Transverse colon (tissue), 4 donors: ENCODE results near the gene LGALS4. TPM values are rescaled to one million over a fixed set of nuclear protein-coding genes. Genes with fewer than 3 reads are reported as not detected.

Experiments used
- DNase-seq: peaks from one replicate; pipeline ENCODE4 v3.0.0-alpha.2; 2019
- H3K27ac ChIP-seq, 4 donors: fragments of 200-600 bp; sonication (generic); 2 replicates each; pipeline ENCODE4 v1.5.1; 2016 to 2018; ENCODE audit warnings: inconsistent platforms in 4 of 4
- H3K27me3 ChIP-seq: fragments of 200-600 bp; sonication (generic); 2 replicates; pipeline ENCODE4 v1.5.1; 2017; ENCODE audit warnings: inconsistent platforms
- H3K36me3 ChIP-seq, 4 donors: fragments of 200-600 bp; sonication (generic); 2 replicates each; pipeline ENCODE4 v1.5.1; 2017 to 2019; ENCODE audit warnings: inconsistent platforms in 4 of 4
- H3K4me1 ChIP-seq, 4 donors: fragments of 200-600 bp; sonication (generic); 2 replicates each; pipeline ENCODE4 v1.5.1; 2017 to 2020; ENCODE audit warnings: inconsistent platforms in 4 of 4
- H3K4me3 ChIP-seq, 4 donors: fragments of 200-600 bp; sonication (generic); 1 replicate in 1 of 4; 2 replicates in 3 of 4; pipeline versions ENCODE4 v1.5.1 to v1.6.1; 2017 to 2019; ENCODE audit warnings: inconsistent platforms in 4 of 4
- H3K9me3 ChIP-seq, 2 donors: fragments of 200-600 bp; sonication (generic); 2 replicates each; pipeline ENCODE4 v1.5.1; 2017 to 2019; ENCODE audit warnings: inconsistent platforms in 2 of 2
- CTCF ChIP-seq, 5 experiments: fragments of 200-600 bp in 3 of 5; fragments of 450-650 bp in 2 of 5; sonication (generic) in 3 of 5; IDR thresholded peaks; 1 replicate in 2 of 5; 2 replicates in 3 of 5; pipeline ENCODE4 v1.5.1; 2016 to 2017; ENCODE audit warnings: antibody characterized with exemption in 5 of 5, inconsistent platforms in 3 of 5, mild to moderate bottlenecking in 2 of 5, moderate library complexity in 1 of 5
- EP300 ChIP-seq: sonication (generic); formaldehyde crosslinking; IDR thresholded peaks from one replicate; pipeline ENCODE4 v1.6.1; 2017; ENCODE audit warnings: antibody characterized with exemption, low read depth
- POLR2A ChIP-seq: fragments of 450-650 bp; IDR thresholded peaks from one replicate; pipeline ENCODE4 v1.6.1; 2016; ENCODE audit warnings: antibody characterized with exemption, mild to moderate bottlenecking, moderate library complexity
- POLR2AphosphoS5 ChIP-seq, 3 donors: sonication (generic); formaldehyde crosslinking; IDR thresholded peaks; one replicate each; pipeline ENCODE4 v1.6.1; 2016; ENCODE audit warnings: antibody characterized with exemption in 3 of 3
- WGBS, 2 donors: methylation state at CpG; one replicate each; pipeline ENCODE4 v1.1.5; 2018; ENCODE audit warnings: low coverage in 1 of 2; 5-methylcytosine and 5-hydroxymethylcytosine counted together
- in situ Hi-C, 4 donors: fragments of 200-750 bp; cut with MboI; loops; one replicate each; pipeline versions ENCODE4 v1.15.0 to v1.15.1; 2017; ENCODE audit warnings: low sequenced_read_pairs in 3 of 4, low pct_ligation_motif_present in 1 of 4, low pct_unique_long_range_greater_than_20kb in 1 of 4
- intact Hi-C: fragments of 100-400 bp; cut with DNase I; formaldehyde crosslinking; loops from one replicate; pipeline ENCODE4 v1.15.1; 2023; ENCODE audit warnings: low total_unique reads
- total RNA-seq, 4 donors: library from RNA; depleted of rRNA; stranded (reverse); fragments of >200 nt; gene quantifications; one replicate each; pipeline ENCODE4 v1.1.0, GENCODE V29; 2016

LGALS4 gene
- total RNA-seq, 4 donors from 2014 or later: 1,815 to 4,845 (median 3,695) TPM

DNA sequence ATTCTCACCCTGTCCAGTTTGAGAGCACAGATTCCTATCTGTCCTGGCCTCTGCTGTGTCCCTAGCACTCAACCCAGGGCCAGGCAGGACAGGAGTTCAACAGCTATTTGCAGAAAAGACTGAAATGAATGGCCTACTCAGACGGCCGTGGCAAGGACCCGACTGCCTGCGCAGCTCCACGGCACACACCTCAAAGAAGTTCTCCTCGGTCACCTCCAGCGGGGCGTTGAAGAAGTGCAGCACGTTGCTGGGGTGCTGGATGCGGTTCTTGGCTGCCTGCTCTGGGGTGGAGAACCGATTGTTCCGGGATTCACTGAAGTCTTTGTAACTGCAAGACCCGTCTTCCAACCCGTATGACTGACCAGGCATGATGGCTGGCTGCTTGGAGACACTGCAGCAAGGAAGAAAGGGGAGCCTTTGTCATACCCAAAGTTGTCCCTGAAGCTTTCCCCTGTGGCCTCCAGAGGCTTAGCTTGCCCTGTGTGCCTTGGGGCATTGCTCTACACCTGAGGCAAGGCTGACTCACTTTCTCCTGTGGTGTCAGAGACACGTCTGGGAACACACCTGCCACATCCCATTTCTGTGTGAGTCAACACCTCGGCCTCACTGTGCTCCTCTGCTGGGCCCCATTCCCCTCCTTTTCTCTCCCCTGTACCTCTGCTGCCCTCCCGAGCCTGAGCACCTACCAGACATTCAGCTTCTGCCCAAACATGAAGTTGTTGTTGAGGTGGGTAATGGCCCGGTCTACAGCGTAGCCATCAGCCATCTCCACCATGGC, 25.7 kb upstream of the LGALS4 start:
- TF ChIP-seq POLR2AphosphoS5 (IDR thresholded peaks at IDR 0.05) (no peak), CTCF (IDR thresholded peaks at IDR 0.05) (no peak), EP300 (no peak), POLR2A (no peak)
- intact Hi-C loops (loop anchor here (10.0 kb wide), 1 partner anchor 184 kb away; no protein-coding TSS in a partner anchor), in situ Hi-C loops (no loop called here)
- Histone ChIP-seq H3K4me3 (no peak overlapping the region), H3K27ac (peak overlapping the region in 1 of 4 donors; percentile 13), H3K9me3 (no peaks in the 10 kb centered on the region), H3K27me3 (no peaks in the 10 kb centered on the region), H3K36me3 (peaks cover 0 to 77% (median 36%) of the 10 kb centered on the region in 4 donors), H3K4me1 (peaks cover 0 to 10% (median 3%) of the 10 kb centered on the region in 4 donors)
- DNase-seq: no peak
- WGBS, 2 donors: 87% methylated on average over 19 of the region's 19 CpGs; no CpG with 5 or more reads in 1 of the 2 donors

DNA sequence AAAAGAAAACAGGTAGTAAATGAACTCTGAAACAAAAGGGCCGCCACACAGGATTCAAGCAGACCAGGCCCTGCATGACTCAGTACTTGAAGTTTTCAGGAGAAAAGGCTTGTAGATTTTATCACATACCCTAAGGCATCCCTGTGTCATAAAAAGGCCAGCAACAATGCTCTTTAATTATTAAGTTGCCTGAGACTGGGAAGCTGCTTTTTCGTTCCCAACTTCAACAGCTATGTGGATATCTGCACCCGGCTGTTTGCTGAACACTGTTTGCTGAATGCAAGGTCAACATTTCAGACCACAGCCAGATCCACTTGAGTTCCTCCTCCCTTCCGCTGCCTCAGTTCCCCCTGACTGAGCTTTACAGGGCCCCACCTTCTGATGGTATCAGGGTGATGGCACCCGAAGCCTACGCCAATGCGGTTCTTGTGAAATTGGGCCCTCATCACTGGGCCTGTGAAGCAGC, 24.9 kb upstream of the LGALS4 start:
- DNase-seq: no peak
- in situ Hi-C loops: no loop called here
- intact Hi-C loops: loop anchor here (10.0 kb wide), 1 partner anchor 183 kb away; no protein-coding TSS in a partner anchor
- Histone ChIP-seq H3K36me3 (peaks cover 0 to 70% (median 31%) of the 10 kb centered on the region in 4 donors), H3K4me1 (peaks cover 0 to 14% (median 5%) of the 10 kb centered on the region in 4 donors), H3K9me3 (no peaks in the 10 kb centered on the region), H3K4me3 (no peak overlapping the region), H3K27me3 (no peaks in the 10 kb centered on the region), H3K27ac (peak overlapping the region in 1 of 4 donors; percentile 13)
- TF ChIP-seq POLR2A (no peak), CTCF (IDR thresholded peaks at IDR 0.05) (no peak), EP300 (no peak), POLR2AphosphoS5 (IDR thresholded peaks at IDR 0.05) (no peak)
- WGBS, 2 donors: 80 to 93% methylated on average over 1 to 7 of the region's 7 CpGs

DNA sequence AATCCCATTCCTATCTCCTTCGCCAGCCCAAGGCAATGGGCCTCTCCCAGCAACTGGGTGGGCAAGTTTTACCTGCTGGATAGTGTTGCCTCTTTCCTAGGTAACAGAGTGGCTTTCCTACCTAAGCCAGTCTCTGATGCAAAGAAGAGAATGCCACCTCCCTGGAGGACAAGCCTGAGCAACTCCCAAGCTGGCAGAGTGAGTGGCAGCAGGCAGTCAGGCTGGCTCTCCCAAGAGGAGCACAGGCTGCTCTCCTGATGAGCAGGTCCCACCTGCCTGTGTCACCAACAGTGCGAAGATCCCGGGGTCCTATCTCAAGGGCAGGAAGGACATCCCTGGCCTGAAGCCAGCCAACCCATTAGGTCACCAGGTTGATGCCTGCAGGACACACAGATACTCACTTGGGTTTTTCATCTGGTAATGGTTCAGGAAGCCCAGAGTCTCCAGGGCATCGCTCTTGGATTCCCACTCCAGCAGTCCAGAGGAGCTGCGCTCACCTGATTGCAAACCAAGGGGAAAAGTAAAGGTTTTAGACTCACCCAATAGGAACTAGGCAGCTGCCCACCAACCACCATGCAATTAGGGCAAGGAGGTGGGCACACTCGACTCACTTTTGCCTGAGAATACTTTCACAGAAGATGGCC, 24.4 kb upstream of the LGALS4 start:
- no peak for DNase-seq
- 92 to 100% methylated on average over 1 to 5 of the region's 6 CpGs for WGBS, 2 donors
- H3K9me3 ChIP-seq: no peaks in the 10 kb centered on the region
- no peak overlapping the region for H3K4me3 ChIP-seq
- TF ChIP-seq EP300 (no peak), POLR2AphosphoS5 (IDR thresholded peaks at IDR 0.05) (peak in 1 of 3 donors; percentile 9), POLR2A (no peak)
- peak overlapping the region in 1 of 4 donors; percentile 13 for H3K27ac ChIP-seq
- H3K4me1 ChIP-seq: peaks cover 3 to 19% (median 11%) of the 10 kb centered on the region in 4 donors
- H3K36me3 ChIP-seq: peaks cover 0 to 65% (median 28%) of the 10 kb centered on the region in 4 donors
- no peaks in the 10 kb centered on the region for H3K27me3 ChIP-seq
- in situ Hi-C loops (no loop called here), intact Hi-C loops (loop anchor here (10.0 kb wide), 1 partner anchor 182 kb away; no protein-coding TSS in a partner anchor)

DNA sequence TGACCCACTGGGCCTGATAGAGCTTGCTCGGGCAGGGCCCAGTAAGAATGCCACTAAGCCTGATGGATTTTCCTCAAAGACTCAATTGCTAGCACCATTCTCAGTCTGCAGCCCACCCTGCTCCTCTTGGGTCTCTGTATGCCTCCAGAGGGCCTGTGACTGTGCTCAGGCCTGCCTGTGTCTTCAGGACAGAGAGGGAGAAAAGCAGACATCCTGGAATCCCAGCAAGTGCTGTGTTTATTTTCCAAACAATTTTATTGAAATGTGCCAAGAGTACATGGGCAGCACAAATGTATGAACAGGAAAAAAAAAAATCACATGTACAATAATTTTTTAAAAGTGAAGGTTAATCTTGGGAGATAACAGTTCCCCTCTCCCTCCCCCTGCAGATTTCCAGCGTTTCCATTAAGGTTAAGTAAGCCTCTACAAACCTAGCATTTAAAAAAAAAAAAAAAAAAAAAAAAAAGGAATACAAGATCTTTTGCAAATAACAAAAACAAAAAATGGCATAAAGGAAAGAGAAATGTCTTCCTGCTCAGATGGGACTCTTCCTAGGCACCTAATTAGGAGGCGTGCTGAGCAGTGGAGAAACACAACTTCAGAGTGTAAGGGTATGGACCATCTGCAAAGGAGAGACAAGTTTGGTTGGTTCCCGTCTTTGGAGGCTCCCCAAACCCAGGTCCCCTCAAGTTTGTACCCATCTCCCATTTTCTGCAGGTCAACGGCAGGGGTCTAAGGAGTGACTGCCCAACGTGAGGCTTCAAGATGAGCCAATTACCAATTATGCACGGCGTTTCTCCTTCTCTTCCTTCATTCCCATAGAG, 23.6 kb upstream of the LGALS4 start:
- H3K4me3 ChIP-seq: no peak overlapping the region
- no peak for TF ChIP-seq POLR2AphosphoS5 (IDR thresholded peaks at IDR 0.05)
- TF ChIP-seq EP300: no peak
- TF ChIP-seq POLR2A: no peak
- no peak for TF ChIP-seq CTCF (IDR thresholded peaks at IDR 0.05)
- in situ Hi-C loops: no loop called here
- peaks cover 3 to 18% (median 12%) of the 10 kb centered on the region in 4 donors for H3K4me1 ChIP-seq
- H3K27ac ChIP-seq: peak overlapping the region in 2 of 4 donors; percentile 7 to 99
- no peak for DNase-seq
- intact Hi-C loops: loop anchor here (10.0 kb wide), 1 partner anchor 182 kb away; no protein-coding TSS in a partner anchor
- H3K9me3 ChIP-seq: no peaks in the 10 kb centered on the region
- H3K27me3 ChIP-seq: no peaks in the 10 kb centered on the region
- 68 to 81% methylated on average over 4 to 8 of the region's 8 CpGs for WGBS, 2 donors
- peaks cover 0 to 57% (median 24%) of the 10 kb centered on the region in 4 donors for H3K36me3 ChIP-seq
